SK-N-SH (cell line): ENCODE data around the gene ORC6. TPM values are rescaled to one million over a fixed set of nuclear protein-coding genes. Genes with fewer than 3 reads are reported as not detected.

Experiments used
- CTCF ChIA-PET: fragments of 300-600, 350-600 bp; formaldehyde crosslinking; extraction: SDS; loops from one replicate; lab custom pipeline; 2021; lab: Yijun Ruan, JAX
- POLR2A ChIA-PET: fragments of 350-600 bp; sonication (Branson Sonifier 250); formaldehyde crosslinking; extraction: SDS; loops from one replicate; lab custom pipeline; 2020; ENCODE audit warnings: antibody characterized with exemption, inconsistent platforms; lab: Yijun Ruan, JAX
- DNase-seq: peaks from one replicate; pipeline ENCODE4 v3.0.0; 2012
- H2AFZ ChIP-seq: fragments of 200-600 bp; sonication (generic); 2 replicates; pipeline ENCODE4 v1.8.1; 2016; ENCODE audit warnings: antibody characterized with exemption, mild to moderate bottlenecking, low read depth
- H3F3A ChIP-seq: fragments of 200-600 bp; sonication (generic); replicated peaks from 2 replicates; pipeline ENCODE3; 2016; ENCODE audit warnings: antibody characterized with exemption, mild to moderate bottlenecking; ENCODE audit not compliant: insufficient read depth
- H3K27ac ChIP-seq, 2 experiments: fragments of 200-500 bp in 1 of 2; fragments of 200-600 bp in 1 of 2; sonication (Bioruptor generic) in 1 of 2; sonication (generic), shearing (Covaris generic) in 1 of 2; 2 replicates each; pipeline versions ENCODE4 v1.5.1 to v1.6.1; 2014 to 2016; ENCODE audit warnings: low read depth in 2 of 2, inconsistent platforms in 1 of 2, low read length in 1 of 2, mild to moderate bottlenecking in 1 of 2, mixed read lengths in 1 of 2
- H3K27me3 ChIP-seq: fragments of 200-600 bp; sonication (generic), shearing (Covaris generic); 2 replicates; pipeline ENCODE4 v1.6.1; 2016; ENCODE audit warnings: mixed run types; ENCODE audit not compliant: insufficient read depth
- H3K36me3 ChIP-seq, 2 experiments: fragments of 200-500 bp in 1 of 2; fragments of 200-600 bp in 1 of 2; sonication (Bioruptor generic) in 1 of 2; sonication (generic) in 1 of 2; replicated peaks in 1 of 2; 2 replicates each; pipeline versions ENCODE3 to v1.5.1; 2014 to 2016; ENCODE audit warnings: low read length in 1 of 2, mild to moderate bottlenecking in 1 of 2; ENCODE audit not compliant: insufficient read depth in 2 of 2, control insufficient read depth in 1 of 2
- H3K4me1 ChIP-seq, 2 experiments: fragments of 200-500 bp in 1 of 2; fragments of 200-600 bp in 1 of 2; sonication (Bioruptor generic) in 1 of 2; sonication (generic), shearing (Covaris generic) in 1 of 2; 2 replicates each; pipeline versions ENCODE4 v1.5.1 to v1.6.1; 2014 to 2016; ENCODE audit warnings: low read depth in 1 of 2, low read length in 1 of 2, mixed run types in 1 of 2; ENCODE audit not compliant: insufficient read depth in 2 of 2, control insufficient read depth in 1 of 2
- H3K4me2 ChIP-seq: fragments of 200-600 bp; sonication (generic), shearing (Covaris generic); 2 replicates; pipeline ENCODE4 v1.6.1; 2017; ENCODE audit warnings: mixed run types
- H3K4me3 ChIP-seq, 2 experiments: fragments of 200-500 bp in 1 of 2; fragments of 200-600 bp in 1 of 2; sonication (Bioruptor generic) in 1 of 2; sonication (generic), shearing (Covaris generic) in 1 of 2; 2 replicates each; pipeline versions ENCODE4 v1.5.1 to v1.8.1; 2014 to 2016; ENCODE audit warnings: low read depth in 2 of 2, inconsistent platforms in 1 of 2, low read length in 1 of 2, mild to moderate bottlenecking in 1 of 2, mixed read lengths in 1 of 2, moderate library complexity in 1 of 2
- H3K79me2 ChIP-seq: fragments of 200-600 bp; sonication (generic); 2 replicates; pipeline ENCODE4 v1.8.1; 2017; ENCODE audit warnings: mild to moderate bottlenecking; ENCODE audit not compliant: insufficient read depth
- H3K9ac ChIP-seq: fragments of 200-600 bp; sonication (generic); 2 replicates; pipeline ENCODE4 v1.6.1; 2017; ENCODE audit warnings: mixed run types
- H3K9me2 ChIP-seq: fragments of 200-600 bp; sonication (generic); 2 replicates; pipeline ENCODE4 v1.6.1; 2017; ENCODE audit warnings: mixed run types
- H3K9me3 ChIP-seq: fragments of 200-600 bp; sonication (generic); 2 replicates; pipeline ENCODE4 v1.6.1; 2017; ENCODE audit warnings: mixed run types, mild to moderate bottlenecking, moderate library complexity
- H4K20me1 ChIP-seq: fragments of 200-600 bp; sonication (generic); 2 replicates; pipeline ENCODE4 v1.6.1; 2017; ENCODE audit warnings: mild to moderate bottlenecking, mixed run types; ENCODE audit not compliant: insufficient read depth
- EZH2phosphoT487 ChIP-seq: fragments of 200-600 bp; sonication (generic); IDR thresholded peaks from 2 replicates; pipeline ENCODE4 v1.6.1; 2017; ENCODE audit warnings: low read depth, mixed run types, mild to moderate bottlenecking, antibody characterized with exemption, moderate library complexity, borderline replicate concordance
- FOSL2 ChIP-seq: IDR thresholded peaks from 2 replicates; pipeline ENCODE4 v1.4.0; 2012; ENCODE audit warnings: low read depth, mild to moderate bottlenecking, moderate library complexity, borderline replicate concordance
- GATA2 ChIP-seq: sonication (generic); formaldehyde crosslinking; IDR thresholded peaks from 2 replicates; pipeline ENCODE4 v1.5.0; 2020; ENCODE audit warnings: mild to moderate bottlenecking, missing genetic modification reagents
- MXI1 ChIP-seq: IDR thresholded peaks from 2 replicates; pipeline ENCODE4 v1.6.1; 2012; ENCODE audit warnings: mild to moderate bottlenecking, low read depth, low read length, improper control_type of control experiment
- RAD21 ChIP-seq: IDR thresholded peaks from 2 replicates; pipeline ENCODE4 v1.6.1; 2012; ENCODE audit warnings: mild to moderate bottlenecking, low read length
- RCOR1 ChIP-seq: fragments of 150-350 bp; IDR thresholded peaks from 2 replicates; pipeline ENCODE4 v1.6.1; 2017; ENCODE audit warnings: antibody characterized with exemption, low read length
- SMC3 ChIP-seq: IDR thresholded peaks from 2 replicates; pipeline ENCODE4 v1.6.1; 2012; ENCODE audit warnings: low read depth, low read length, improper control_type of control experiment
- TAF1 ChIP-seq: IDR thresholded peaks from 2 replicates; pipeline ENCODE4 v1.6.1; 2012; ENCODE audit warnings: low read depth, mild to moderate bottlenecking, low read length, moderate library complexity, borderline replicate concordance
- YY1 ChIP-seq: IDR thresholded peaks from 2 replicates; pipeline ENCODE4 v1.4.0; 2012; ENCODE audit warnings: low read depth, mild to moderate bottlenecking
- WGBS: methylation state at CpG from one replicate; pipeline ENCODE4 v1.1.6; 2017; ENCODE audit warnings: low lambda C conversion rate; 5-methylcytosine and 5-hydroxymethylcytosine counted together
- polyA plus RNA-seq, 3 experiments: library from polyadenylated mRNA; depleted of rRNA; stranded (reverse); fragments of >200 nt; gene quantifications; 2 replicates each; pipeline ENCODE4 v1.2.3, GENCODE V29; 2012
- TF ChIP-seq, protein P1 (sequence below): IDR thresholded peaks from 2 replicates; pipeline ENCODE4 v1.6.1; 2012; ENCODE audit warnings: mild to moderate bottlenecking, low read depth, low read length, moderate library complexity
- TF ChIP-seq, protein P2 (sequence below): fragments of 150-350 bp; IDR thresholded peaks from 2 replicates; pipeline ENCODE4 v1.6.1; 2017; ENCODE audit warnings: antibody characterized with exemption, low read length, low read depth, borderline replicate concordance
- TF ChIP-seq, protein P3 (sequence below): fragments of 150-350 bp; IDR thresholded peaks from 2 replicates; pipeline ENCODE4 v1.6.1; 2016; ENCODE audit warnings: mild to moderate bottlenecking, low read depth, low read length
- TF ChIP-seq, protein P4 (sequence below): fragments of 200-600 bp; sonication (generic); IDR thresholded peaks from 2 replicates; pipeline ENCODE4 v1.6.1; 2017; ENCODE audit warnings: antibody characterized with exemption, mild to moderate bottlenecking, moderate library complexity
- TF ChIP-seq, protein P5 (sequence below): IDR thresholded peaks from 2 replicates; pipeline ENCODE4 v1.4.0; 2012; ENCODE audit warnings: low read depth, borderline replicate concordance

ORC6 gene
- polyA plus RNA-seq, 1 of the 3 experiments (the other 2 are of a cell fraction): 17.4 TPM

DNA sequence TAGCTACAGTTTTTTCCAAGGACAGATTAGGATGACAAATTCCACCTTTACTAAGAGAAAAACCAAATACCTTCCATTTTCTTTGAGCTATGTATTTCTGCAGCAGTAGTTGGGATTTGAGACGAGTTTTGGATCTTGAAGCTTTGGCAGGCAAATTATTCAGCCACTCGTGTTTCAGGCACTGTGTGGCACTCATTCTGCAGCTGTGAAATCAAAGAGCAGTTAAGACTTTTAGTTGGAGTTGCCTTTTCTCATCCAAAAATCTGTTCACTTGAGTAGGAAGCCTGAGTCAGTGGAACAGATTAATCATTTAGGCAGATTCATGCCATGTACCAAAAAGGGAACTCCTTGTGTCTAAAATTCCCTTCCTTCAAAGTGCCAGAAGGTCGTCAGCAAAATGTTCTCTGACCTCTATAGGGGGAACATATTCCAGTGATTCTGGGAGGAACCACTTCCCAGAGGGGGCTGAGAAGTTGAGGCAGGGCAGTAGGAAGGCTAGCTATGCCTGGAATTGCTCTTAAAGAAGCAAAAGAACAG is 20.1 kb downstream of the ORC6 start:
- no peaks in the 10 kb centered on the region for H3K79me2 ChIP-seq
- 35% methylated on average over 3 of the region's 3 CpGs for WGBS
- no peak overlapping the region for H3K9ac ChIP-seq
- TF ChIP-seq, protein P1, sequence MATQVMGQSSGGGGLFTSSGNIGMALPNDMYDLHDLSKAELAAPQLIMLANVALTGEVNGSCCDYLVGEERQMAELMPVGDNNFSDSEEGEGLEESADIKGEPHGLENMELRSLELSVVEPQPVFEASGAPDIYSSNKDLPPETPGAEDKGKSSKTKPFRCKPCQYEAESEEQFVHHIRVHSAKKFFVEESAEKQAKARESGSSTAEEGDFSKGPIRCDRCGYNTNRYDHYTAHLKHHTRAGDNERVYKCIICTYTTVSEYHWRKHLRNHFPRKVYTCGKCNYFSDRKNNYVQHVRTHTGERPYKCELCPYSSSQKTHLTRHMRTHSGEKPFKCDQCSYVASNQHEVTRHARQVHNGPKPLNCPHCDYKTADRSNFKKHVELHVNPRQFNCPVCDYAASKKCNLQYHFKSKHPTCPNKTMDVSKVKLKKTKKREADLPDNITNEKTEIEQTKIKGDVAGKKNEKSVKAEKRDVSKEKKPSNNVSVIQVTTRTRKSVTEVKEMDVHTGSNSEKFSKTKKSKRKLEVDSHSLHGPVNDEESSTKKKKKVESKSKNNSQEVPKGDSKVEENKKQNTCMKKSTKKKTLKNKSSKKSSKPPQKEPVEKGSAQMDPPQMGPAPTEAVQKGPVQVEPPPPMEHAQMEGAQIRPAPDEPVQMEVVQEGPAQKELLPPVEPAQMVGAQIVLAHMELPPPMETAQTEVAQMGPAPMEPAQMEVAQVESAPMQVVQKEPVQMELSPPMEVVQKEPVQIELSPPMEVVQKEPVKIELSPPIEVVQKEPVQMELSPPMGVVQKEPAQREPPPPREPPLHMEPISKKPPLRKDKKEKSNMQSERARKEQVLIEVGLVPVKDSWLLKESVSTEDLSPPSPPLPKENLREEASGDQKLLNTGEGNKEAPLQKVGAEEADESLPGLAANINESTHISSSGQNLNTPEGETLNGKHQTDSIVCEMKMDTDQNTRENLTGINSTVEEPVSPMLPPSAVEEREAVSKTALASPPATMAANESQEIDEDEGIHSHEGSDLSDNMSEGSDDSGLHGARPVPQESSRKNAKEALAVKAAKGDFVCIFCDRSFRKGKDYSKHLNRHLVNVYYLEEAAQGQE: no peak
- TF ChIP-seq, protein P2, sequence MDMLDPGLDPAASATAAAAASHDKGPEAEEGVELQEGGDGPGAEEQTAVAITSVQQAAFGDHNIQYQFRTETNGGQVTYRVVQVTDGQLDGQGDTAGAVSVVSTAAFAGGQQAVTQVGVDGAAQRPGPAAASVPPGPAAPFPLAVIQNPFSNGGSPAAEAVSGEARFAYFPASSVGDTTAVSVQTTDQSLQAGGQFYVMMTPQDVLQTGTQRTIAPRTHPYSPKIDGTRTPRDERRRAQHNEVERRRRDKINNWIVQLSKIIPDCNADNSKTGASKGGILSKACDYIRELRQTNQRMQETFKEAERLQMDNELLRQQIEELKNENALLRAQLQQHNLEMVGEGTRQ: no peak
- TF ChIP-seq GATA2 (CRISPR knock-in tag) (no peak), SMC3 (no peak), TAF1 (no peak), MXI1 (no peak)
- no peak overlapping the region for H3K4me2 ChIP-seq
- no peaks in the 10 kb centered on the region for H3K36me3 ChIP-seq
- H3K9me2 ChIP-seq: no peaks in the 10 kb centered on the region
- H3K9me3 ChIP-seq: no peaks in the 10 kb centered on the region
- no peak for DNase-seq
- H2AFZ ChIP-seq: no peak overlapping the region
- H3K4me3 ChIP-seq: no peak overlapping the region
- no peaks in the 10 kb centered on the region for H3K27me3 ChIP-seq
- POLR2A ChIA-PET: interaction anchor here (0.6 to 0.7 kb wide), 2 partner anchors 29 to 145 kb away, joined by 5 to 6 read pairs; no protein-coding TSS in a partner anchor
- CTCF ChIA-PET: interaction anchor here (1.0 to 1.3 kb wide), 3 partner anchors 8 to 36 kb away, joined by 3 to 5 read pairs (median 3); no protein-coding TSS in a partner anchor
- H3K4me1 ChIP-seq: peaks cover 0 to 3% of the 10 kb centered on the region in 2 experiments; a peak in 1 of 4 replicates
- H3K27ac ChIP-seq: no peak overlapping the region
- no peaks in the 10 kb centered on the region for H4K20me1 ChIP-seq
- H3F3A ChIP-seq: no peaks in the 10 kb centered on the region

DNA sequence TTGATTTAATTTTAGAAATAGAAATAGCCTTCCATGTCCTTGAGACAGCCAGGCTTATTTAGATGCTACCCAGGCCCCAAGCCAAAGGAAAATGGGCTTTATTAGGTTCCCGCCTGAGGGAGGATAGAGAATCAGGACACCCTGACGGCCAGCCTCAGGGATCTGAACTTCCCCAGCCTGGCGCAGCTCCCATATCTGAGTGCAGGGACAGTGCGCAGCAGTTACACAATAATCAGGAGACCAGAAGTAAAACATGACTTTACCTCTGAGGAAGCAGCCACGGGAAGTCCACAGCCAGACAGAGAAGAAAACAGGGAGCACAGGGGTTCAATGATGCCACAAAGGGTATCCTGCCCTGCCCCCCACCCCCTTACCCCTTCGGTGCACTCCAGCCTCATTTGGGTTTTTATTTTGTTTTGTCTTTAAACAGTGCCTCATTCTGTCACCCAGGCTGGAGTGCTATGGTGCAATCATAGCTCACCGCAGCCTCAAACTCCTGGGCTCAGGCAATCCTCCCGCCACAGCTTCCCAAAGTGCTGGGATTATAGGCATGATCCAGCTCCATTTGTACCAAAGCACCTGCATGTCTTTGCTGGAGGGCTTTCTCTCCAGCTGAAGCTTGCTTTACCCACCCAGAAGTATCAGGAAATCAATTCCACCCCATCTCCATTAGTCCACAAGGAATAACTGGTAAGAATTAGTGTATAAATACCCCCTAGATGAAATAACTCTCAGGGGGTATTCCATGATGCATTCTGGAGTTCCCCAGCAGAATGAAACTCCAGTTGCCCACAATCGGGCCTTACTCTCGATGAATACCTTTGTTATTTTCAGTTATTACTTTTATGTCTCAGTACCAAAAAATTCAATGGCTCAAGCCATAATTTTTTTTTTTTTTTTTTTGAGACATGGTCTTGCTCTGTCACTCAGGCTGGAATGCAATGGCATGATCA is 21.9 kb downstream of the ORC6 start:
- H3K9me2 ChIP-seq: no peaks in the 10 kb centered on the region
- peaks cover 0 to 3% of the 10 kb centered on the region in 2 experiments; a peak in 1 of 4 replicates for H3K4me1 ChIP-seq
- no peaks in the 10 kb centered on the region for H4K20me1 ChIP-seq
- H3F3A ChIP-seq: no peaks in the 10 kb centered on the region
- no peak overlapping the region for H2AFZ ChIP-seq
- no peaks in the 10 kb centered on the region for H3K9me3 ChIP-seq
- no peak overlapping the region for H3K4me3 ChIP-seq
- 77% methylated on average over 10 of the region's 10 CpGs for WGBS
- H3K9ac ChIP-seq: no peak overlapping the region
- POLR2A ChIA-PET: no interaction called here
- no peak overlapping the region for H3K4me2 ChIP-seq
- no peaks in the 10 kb centered on the region for H3K79me2 ChIP-seq
- CTCF ChIA-PET: interaction anchor here (1.3 kb wide), 1 partner anchor 10 kb away, joined by 5 read pairs; no protein-coding TSS in a partner anchor
- no peaks in the 10 kb centered on the region for H3K27me3 ChIP-seq
- H3K36me3 ChIP-seq: no peaks in the 10 kb centered on the region
- no peak overlapping the region for H3K27ac ChIP-seq
- DNase-seq: no peak
- TF ChIP-seq RCOR1: no peak
- TF ChIP-seq YY1: no peak
- TF ChIP-seq, protein P3, sequence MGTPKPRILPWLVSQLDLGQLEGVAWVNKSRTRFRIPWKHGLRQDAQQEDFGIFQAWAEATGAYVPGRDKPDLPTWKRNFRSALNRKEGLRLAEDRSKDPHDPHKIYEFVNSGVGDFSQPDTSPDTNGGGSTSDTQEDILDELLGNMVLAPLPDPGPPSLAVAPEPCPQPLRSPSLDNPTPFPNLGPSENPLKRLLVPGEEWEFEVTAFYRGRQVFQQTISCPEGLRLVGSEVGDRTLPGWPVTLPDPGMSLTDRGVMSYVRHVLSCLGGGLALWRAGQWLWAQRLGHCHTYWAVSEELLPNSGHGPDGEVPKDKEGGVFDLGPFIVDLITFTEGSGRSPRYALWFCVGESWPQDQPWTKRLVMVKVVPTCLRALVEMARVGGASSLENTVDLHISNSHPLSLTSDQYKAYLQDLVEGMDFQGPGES: no peak
- TF ChIP-seq EZH2phosphoT487: no peak
- TF ChIP-seq, protein P4, sequence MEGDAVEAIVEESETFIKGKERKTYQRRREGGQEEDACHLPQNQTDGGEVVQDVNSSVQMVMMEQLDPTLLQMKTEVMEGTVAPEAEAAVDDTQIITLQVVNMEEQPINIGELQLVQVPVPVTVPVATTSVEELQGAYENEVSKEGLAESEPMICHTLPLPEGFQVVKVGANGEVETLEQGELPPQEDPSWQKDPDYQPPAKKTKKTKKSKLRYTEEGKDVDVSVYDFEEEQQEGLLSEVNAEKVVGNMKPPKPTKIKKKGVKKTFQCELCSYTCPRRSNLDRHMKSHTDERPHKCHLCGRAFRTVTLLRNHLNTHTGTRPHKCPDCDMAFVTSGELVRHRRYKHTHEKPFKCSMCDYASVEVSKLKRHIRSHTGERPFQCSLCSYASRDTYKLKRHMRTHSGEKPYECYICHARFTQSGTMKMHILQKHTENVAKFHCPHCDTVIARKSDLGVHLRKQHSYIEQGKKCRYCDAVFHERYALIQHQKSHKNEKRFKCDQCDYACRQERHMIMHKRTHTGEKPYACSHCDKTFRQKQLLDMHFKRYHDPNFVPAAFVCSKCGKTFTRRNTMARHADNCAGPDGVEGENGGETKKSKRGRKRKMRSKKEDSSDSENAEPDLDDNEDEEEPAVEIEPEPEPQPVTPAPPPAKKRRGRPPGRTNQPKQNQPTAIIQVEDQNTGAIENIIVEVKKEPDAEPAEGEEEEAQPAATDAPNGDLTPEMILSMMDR: no peak
- TF ChIP-seq RAD21: no peak
- TF ChIP-seq, protein P5, sequence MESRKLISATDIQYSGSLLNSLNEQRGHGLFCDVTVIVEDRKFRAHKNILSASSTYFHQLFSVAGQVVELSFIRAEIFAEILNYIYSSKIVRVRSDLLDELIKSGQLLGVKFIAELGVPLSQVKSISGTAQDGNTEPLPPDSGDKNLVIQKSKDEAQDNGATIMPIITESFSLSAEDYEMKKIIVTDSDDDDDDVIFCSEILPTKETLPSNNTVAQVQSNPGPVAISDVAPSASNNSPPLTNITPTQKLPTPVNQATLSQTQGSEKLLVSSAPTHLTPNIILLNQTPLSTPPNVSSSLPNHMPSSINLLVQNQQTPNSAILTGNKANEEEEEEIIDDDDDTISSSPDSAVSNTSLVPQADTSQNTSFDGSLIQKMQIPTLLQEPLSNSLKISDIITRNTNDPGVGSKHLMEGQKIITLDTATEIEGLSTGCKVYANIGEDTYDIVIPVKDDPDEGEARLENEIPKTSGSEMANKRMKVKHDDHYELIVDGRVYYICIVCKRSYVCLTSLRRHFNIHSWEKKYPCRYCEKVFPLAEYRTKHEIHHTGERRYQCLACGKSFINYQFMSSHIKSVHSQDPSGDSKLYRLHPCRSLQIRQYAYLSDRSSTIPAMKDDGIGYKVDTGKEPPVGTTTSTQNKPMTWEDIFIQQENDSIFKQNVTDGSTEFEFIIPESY: no peak
- TF ChIP-seq FOSL2: no peak
